ENCODE measurements around the gene AKNA. TPM values are rescaled to one million over a fixed set of nuclear protein-coding genes. Genes with fewer than 3 reads are reported as not detected.

The AKNA gene
- polyA plus RNA-seq, 2 of the 4 experiments (the other 2 are of a cell fraction): 2.7 to 4.6 TPM

DNA sequence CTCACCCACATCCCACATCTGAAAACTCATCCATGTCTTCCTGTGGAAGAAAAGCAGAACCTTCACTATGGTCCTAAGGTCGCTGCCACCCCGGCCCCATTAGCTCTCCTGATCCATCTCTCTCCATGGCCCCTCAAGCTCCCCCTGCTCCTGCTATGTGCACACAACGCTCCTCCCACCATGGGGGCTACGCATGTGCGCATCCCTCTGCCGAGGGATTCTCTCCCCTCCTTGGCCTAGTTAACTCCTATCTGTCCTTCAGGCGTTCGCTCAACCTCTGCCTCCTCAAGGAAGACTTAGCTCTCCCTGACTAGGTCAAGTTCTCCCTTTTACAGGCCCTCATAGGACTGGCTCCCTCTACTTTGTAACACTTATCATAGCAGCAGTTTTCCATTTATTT lies 9.8 kb downstream of the AKNA start:
- ChIA-PET POLR2A (no interaction called here), CTCF (interaction anchor here (1.2 to 2.6 kb wide), 3 partner anchors 14 to 27 kb away, joined by 3 to 9 read pairs (median 6); no protein-coding TSS in a partner anchor)
- H3K9me3 ChIP-seq: no peaks in the 10 kb centered on the region
- H3K4me3 ChIP-seq: no peak overlapping the region
- DNase-seq (ENCODE audit: low read depth in 1 of 2, low spot score in 1 of 2) (no peak), FAIRE-seq (no peak), ATAC-seq (no peak)
- H3K4me2 ChIP-seq: no peak overlapping the region
- H3K27ac ChIP-seq: no peak overlapping the region
- H3K4me1 ChIP-seq: no peaks in the 10 kb centered on the region
- 94% methylated on average over 8 of the region's 8 CpGs for WGBS (ENCODE audit: missing lambda C conversion rate)
- TF ChIP-seq, protein P1, sequence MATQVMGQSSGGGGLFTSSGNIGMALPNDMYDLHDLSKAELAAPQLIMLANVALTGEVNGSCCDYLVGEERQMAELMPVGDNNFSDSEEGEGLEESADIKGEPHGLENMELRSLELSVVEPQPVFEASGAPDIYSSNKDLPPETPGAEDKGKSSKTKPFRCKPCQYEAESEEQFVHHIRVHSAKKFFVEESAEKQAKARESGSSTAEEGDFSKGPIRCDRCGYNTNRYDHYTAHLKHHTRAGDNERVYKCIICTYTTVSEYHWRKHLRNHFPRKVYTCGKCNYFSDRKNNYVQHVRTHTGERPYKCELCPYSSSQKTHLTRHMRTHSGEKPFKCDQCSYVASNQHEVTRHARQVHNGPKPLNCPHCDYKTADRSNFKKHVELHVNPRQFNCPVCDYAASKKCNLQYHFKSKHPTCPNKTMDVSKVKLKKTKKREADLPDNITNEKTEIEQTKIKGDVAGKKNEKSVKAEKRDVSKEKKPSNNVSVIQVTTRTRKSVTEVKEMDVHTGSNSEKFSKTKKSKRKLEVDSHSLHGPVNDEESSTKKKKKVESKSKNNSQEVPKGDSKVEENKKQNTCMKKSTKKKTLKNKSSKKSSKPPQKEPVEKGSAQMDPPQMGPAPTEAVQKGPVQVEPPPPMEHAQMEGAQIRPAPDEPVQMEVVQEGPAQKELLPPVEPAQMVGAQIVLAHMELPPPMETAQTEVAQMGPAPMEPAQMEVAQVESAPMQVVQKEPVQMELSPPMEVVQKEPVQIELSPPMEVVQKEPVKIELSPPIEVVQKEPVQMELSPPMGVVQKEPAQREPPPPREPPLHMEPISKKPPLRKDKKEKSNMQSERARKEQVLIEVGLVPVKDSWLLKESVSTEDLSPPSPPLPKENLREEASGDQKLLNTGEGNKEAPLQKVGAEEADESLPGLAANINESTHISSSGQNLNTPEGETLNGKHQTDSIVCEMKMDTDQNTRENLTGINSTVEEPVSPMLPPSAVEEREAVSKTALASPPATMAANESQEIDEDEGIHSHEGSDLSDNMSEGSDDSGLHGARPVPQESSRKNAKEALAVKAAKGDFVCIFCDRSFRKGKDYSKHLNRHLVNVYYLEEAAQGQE (IDR thresholded peaks at IDR 0.05): no peak
- TF ChIP-seq HOXA7 (CRISPR knock-in tag; IDR thresholded peaks at IDR 0.05) (no peak), POLR2AphosphoS2 (conservative IDR thresholded peaks at IDR 0.05; ENCODE audit: low read length) (no peak), KDM5A (IDR thresholded peaks at IDR 0.05) (no peak), GATA3 (IDR thresholded peaks at IDR 0.05; ENCODE audit: borderline replicate concordance) (no peak), EHMT2 (IDR thresholded peaks at IDR 0.05; ENCODE audit: low read depth) (no peak)

DNA sequence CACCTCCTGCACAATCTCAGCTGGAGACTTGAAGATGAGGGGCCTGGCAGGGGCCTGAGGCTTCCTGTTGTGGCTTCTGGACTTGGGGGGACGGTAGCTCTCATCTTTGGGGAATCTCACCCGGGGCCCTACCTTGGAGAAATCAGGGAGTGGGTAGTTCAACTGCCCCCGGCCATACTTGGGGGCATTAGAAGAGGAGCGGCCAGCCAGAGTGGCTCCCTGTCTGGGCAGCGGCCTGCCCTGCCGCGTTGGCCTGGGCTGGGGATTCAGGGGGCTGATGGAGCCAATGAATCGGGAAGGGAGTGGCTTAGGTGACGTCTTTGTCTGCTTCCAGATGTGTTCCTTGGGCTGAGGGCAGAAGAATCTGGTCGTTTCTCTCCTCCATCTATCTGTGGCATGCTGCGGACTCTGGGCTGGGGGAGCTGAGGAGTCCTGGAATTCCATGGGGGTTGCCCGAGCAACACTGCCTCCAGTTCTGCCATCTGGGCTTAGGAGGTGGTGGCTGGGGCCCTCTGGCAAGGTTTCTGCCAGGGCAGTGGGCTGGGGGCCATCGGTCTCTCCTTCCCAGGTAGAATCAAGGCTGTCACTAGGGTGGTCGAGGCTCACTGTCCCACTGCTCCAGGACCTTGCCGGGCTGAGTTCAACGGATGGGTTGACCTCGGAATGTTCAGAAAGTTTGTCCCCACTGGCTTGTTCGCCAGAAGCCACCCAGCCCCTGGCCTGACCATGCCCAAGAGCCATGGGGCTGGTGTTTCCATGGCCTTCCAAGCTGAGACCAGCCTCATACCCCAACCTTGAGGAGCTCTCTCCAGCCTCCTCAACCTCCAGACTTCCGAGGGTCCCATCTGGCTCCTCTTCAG lies 11.0 kb downstream of the AKNA start:
- H3K27ac ChIP-seq: no peak overlapping the region
- DNase-seq (ENCODE audit: low read depth in 1 of 2, low spot score in 1 of 2): no peak
- TF ChIP-seq BHLHE40 (IDR thresholded peaks at IDR 0.05; ENCODE audit: low read depth, low read length): no peak
- no peak overlapping the region for H3K4me2 ChIP-seq
- ChIA-PET POLR2A (no interaction called here), CTCF (interaction anchor here (1.5 kb wide), 1 partner anchor 9 kb away, joined by 4 read pairs; no protein-coding TSS in a partner anchor)
- no peaks in the 10 kb centered on the region for H3K4me1 ChIP-seq
- no peaks in the 10 kb centered on the region for H3K9me3 ChIP-seq
- WGBS (ENCODE audit: missing lambda C conversion rate): 83% methylated on average over 16 of the region's 19 CpGs
- ATAC-seq: no peak
- FAIRE-seq: no peak
- H3K4me3 ChIP-seq: no peak overlapping the region

DNA sequence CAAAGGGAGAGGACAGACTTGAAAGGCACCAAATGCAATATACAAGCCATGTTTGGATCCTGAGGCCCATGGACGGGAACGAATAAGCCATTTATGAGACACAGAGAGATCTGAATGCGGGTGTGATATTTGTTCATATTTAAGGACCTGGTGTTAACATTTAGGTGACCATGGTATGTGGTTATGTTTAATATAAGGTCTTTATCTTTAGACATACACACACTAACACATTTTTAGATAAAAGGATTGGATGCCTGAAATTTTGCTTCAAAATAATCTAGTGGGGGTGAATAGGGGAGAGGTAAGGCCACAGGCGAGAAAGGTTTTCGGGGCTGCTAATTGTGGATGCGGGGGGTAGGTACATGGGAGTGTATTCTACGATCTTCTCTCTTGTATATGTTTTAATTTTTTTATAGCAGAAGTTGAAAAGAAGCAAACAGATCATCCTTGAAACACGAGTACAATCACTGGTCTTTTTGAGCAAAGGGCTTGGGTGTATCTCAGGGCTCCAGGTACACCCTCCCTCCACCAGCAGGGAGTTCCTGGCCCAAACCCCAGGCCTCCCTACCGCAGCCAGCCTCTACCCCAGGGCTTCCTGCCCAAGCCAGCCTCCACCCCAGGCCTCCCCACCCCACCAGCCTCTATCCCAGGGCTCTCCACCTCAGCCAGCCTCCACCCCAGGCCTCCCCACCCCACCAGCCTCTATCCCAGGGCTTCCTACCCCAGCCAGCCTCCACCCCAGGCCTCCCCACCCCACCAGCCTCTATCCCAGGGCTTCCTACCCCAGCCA lies 12.2 kb downstream of the AKNA start:
- H3K4me2 ChIP-seq: no peak overlapping the region
- no peaks in the 10 kb centered on the region for H3K4me1 ChIP-seq
- ATAC-seq (no peak), DNase-seq (ENCODE audit: low read depth in 1 of 2, low spot score in 1 of 2) (no peak), FAIRE-seq (no peak)
- POLR2A ChIA-PET: no interaction called here
- H3K4me3 ChIP-seq: no peak overlapping the region
- TF ChIP-seq HOXB5 (CRISPR knock-in tag; IDR thresholded peaks at IDR 0.05) (no peak), HOXA7 (CRISPR knock-in tag; IDR thresholded peaks at IDR 0.05) (no peak), FOSL2 (IDR thresholded peaks at IDR 0.05) (no peak), FOSL2 (CRISPR knock-in tag; IDR thresholded peaks at IDR 0.05) (no peak), FOXS1 (CRISPR knock-in tag; IDR thresholded peaks at IDR 0.05) (no peak), PHF8 (IDR thresholded peaks at IDR 0.05; ENCODE audit: borderline replicate concordance, low read depth) (no peak)
- TF ChIP-seq, protein P2, sequence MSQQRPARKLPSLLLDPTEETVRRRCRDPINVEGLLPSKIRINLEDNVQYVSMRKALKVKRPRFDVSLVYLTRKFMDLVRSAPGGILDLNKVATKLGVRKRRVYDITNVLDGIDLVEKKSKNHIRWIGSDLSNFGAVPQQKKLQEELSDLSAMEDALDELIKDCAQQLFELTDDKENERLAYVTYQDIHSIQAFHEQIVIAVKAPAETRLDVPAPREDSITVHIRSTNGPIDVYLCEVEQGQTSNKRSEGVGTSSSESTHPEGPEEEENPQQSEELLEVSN (IDR thresholded peaks at IDR 0.05; ENCODE audit: borderline replicate concordance, low read depth): no peak
- no peak overlapping the region for H3K27ac ChIP-seq
- no peaks in the 10 kb centered on the region for H3K9me3 ChIP-seq
- WGBS (ENCODE audit: missing lambda C conversion rate): 83% methylated on average over 9 of the region's 9 CpGs
- CTCF ChIA-PET: interaction anchor here (1.5 kb wide), 1 partner anchor 10 kb away, joined by 4 read pairs; no protein-coding TSS in a partner anchor
